Activated gamma-delta T cell treated with anti-CD3 and anti-CD28 coated beads, Interleukin-2, amount 50 U/mL, for 16 hours (primary cell): ENCODE results near the gene COL24A1.

Source experiments
- DNase-seq: peaks from one replicate; pipeline ENCODE4 v3.0.0-alpha.2; 2020; ENCODE audit warnings: low read depth

The COL24A1 gene

DNA sequence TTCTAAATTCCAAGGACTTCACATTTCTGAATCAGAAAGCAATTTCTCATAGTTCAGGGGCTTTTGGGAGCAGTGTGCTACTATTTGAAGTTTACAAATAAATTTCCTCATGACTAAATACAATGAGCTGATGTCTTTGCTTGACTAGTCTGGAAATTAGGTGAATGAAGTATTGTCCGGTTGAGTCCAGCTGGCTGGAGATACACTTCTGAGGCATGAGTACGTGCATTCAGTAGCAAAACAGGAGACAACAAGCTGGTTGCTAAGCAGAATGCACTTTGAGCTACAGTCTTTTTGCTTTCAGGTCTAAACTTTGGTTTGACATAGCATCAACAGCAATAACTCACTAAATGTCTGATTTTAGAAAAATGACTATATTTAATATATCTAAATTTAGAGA, 475.5 kb downstream of the COL24A1 start:
- no peak for DNase-seq
